SKM-1 (cell line): ENCODE results near the gene SFXN3.
A peak's percentile ranks its signal among the peaks of the same experiment; 100 is the strongest.

ENCODE experiments used
- DNase-seq: peaks from one replicate; lab custom pipeline; 2025; ENCODE audit not compliant: unreplicated experiment; lab: John Stamatoyannopoulos, UW

The SFXN3 gene

DNA sequence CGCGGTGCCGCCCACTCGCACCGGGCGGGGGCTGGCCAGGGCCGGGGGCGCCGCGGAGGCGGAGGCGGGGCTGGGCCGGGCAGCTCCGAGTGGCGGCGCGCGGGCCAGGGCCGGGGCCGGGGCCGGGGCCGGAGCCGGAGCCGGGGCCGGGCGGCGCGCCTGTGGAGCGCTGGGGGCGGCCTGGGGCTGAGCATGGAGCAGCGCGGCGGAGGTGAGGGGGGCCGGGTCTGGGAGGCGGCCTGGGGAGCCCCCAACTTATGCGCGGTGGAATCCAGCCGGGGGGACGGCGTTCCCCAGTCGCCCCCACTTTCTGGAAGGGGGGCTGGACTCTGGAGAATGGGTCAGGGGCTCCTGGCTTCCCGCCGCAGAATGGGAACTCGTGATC lies 31.3 kb upstream of the SFXN3 start, which contains the start of gene LZTS2:
TSS of gene LZTS2 (plus strand) at position 67 of the 385 bp plus-strand sequence. CDS start 2,731 bp downstream, outside the sequence.
- no peak for DNase-seq

DNA sequence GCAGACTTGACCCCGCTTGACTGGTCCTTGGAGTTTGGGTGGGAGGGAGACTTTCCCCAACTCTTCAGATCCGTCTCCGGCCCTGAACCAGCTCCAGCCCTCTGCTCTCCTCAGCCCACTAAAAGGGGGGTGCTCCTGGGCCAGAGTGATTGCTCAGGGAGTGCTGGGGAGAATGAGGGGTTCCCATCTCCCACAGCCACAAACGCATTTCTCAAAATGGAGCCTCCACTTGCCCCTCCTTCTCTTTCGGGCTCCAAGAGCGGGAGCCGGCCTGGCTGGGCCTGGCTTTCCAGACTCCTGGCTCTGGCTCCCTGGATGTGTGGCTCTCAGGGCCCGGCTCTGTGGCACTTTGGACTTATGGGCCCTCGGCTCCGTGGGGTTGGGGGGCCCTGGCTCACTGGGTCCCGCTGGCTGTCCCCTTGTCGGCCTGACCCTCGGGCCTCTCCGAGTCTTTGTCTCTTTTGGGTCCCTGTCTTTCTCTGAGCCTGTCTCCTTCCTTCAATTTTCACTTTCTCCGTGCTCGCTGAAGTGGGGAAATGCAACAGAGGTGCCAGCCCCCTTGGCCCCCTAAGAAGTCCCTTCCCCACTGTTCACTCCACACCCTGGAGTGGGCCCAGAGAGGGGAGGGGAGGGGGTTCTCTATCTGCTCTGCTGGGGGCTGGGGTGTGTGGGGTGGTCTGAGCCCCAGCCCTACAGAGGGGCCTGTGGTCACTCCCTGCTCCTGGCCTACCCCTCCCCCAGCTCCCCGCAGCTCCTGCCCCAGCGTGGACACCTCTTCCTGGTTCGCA lies 30.7 kb upstream of the SFXN3 start:
- no peak for DNase-seq

DNA sequence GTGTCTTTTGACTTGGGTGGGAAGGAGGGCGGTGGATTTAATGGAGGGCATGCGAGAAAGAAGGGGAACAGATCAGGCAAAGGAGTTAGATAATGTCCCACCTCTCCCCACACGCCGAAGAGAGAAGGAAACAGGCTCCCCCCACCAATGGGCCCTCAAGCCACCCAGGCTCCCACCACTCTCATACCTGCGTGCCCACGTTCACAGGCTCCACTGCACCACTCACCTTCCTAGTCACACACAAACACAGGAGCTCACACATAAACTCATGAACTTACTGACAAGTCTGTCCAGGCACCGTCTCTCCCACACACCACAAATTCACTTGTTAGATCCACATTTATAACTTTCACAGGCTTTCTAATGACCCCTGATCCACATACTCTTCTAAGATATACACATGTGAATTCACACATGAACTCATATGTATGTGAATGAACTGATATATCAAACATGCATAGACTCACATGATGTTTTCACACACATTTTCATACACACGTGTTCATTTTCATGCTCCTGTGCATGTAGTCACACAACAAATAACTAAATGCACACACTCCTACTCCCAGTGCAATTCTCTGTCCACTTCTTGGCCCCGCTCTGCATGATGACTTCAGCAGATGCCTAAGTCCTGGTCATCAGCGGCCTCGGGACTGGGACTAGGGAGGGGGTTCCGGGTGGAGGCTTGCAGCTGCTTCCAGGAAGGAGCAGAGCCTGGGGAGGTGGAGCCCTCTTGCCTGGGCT lies 29.9 kb upstream of the SFXN3 start:
- no peak for DNase-seq

DNA sequence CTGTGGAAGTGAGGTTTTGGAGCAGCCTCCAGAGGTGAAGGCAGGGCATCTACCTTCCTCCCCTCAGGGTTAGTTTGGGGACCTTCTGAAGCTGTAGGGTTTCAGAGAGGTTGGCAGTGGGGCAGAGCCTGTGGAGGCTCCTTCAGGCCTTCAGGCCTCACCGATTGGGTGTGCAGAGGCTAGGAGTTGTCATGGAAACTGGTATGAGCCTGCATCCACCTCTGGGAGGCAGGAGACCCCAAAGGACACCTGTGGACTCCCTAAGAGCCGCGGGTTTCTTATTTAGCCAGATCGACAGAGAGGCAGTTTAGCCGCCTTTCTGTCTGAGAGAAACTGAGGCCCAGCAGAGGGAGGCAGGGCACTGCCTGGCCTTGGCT lies 29.4 kb upstream of the SFXN3 start:
- DNase-seq = no peak

DNA sequence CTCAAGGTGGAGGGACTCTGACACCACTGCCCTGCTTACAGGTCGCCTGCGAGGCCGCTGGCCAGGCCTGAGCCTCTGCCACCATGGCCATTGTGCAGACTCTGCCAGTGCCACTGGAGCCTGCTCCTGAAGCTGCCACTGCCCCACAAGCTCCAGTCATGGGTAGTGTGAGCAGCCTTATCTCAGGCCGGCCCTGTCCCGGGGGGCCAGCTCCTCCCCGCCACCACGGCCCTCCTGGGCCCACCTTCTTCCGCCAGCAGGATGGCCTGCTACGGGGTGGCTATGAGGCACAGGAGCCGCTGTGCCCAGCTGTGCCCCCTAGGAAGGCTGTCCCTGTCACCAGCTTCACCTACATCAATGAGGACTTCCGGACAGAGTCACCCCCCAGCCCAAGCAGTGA lies 28.6 kb upstream of the SFXN3 start:
- DNase-seq = no peak

DNA sequence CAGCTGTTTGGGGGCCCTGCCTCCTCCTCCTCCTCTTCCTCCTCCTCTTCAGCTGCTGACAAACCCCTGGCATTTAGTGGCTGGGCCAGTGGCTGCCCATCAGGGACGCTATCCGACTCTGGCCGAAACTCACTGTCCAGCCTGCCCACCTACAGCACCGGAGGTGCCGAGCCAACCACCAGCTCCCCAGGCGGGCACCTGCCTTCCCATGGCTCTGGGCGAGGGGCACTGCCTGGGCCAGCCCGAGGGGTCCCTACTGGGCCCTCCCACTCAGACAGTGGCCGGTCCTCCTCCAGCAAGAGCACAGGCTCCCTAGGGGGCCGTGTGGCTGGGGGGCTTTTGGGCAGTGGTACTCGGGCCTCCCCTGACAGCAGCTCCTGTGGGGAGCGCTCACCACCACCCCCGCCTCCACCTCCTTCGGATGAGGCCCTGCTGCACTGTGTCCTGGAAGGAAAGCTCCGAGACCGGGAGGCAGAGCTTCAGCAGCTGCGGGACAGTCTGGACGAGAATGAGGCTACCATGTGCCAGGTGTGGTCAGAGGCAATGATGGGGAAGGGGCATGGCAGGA lies 27.3 kb upstream of the SFXN3 start:
- no peak for DNase-seq

DNA sequence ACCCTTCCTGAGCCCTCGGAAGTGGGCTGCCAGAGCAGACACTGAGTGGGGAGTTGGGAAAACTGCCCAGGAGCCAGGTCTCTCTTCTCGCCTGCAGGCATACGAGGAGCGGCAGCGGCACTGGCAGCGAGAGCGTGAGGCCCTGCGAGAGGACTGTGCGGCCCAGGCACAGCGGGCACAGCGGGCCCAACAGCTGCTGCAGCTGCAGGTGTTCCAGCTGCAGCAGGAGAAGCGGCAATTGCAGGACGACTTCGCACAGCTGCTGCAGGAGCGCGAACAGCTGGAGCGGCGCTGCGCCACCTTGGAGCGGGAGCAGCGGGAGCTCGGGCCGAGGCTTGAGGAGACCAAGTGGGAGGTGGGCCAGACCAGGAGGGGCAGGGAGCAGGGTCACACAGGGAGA lies 25.7 kb upstream of the SFXN3 start:
- no peak for DNase-seq

DNA sequence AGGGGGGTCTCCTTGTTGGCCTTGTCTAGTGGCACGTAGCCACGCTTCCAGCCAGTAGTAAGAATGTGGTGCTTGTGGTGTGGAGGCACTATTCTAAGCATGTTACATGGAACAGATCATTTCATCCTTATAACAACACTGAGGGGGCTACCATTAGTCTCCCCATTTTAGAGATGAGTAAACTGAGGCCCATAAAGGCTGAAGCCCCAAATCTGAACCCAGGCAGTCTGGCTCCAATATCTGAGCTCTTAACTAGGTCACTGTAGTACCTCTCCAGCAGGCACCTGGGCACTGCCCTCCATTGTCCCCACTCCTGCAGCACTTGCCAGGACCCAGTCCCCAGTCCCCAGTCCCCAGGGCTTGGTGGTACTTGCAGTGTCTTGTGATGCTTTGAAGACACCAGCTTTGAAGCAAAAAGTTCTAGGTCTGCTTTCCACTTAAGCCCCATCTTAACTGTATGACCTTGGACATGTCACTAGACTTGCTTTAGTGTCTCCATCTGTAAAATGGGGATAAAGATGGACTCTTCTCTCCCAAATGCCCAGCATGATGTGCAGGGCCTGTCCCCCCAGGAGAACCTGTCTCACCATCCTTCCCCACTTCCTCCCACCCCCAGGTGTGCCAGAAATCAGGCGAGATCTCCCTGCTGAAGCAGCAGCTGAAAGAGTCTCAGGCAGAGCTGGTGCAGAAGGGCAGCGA lies 25.0 kb upstream of the SFXN3 start:
- no peak for DNase-seq

DNA sequence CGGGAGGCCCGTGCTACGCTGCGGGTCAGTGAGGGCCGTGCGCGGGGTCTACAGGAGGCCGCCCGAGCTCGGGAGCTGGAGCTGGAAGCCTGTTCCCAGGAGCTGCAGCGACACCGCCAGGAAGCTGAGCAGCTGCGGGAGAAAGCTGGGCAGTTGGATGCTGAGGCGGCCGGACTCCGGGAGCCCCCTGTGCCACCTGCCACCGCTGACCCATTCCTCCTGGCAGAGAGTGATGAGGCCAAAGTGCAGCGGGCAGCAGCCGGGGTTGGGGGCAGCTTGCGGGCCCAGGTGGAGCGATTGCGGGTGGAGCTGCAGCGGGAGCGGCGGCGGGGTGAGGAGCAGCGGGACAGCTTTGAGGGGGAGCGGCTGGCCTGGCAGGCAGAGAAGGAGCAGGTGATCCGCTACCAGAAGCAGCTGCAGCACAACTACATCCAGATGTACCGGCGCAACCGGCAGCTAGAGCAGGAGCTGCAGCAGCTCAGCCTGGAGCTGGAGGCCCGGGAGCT lies 24.4 kb upstream of the SFXN3 start:
- no peak for DNase-seq

DNA sequence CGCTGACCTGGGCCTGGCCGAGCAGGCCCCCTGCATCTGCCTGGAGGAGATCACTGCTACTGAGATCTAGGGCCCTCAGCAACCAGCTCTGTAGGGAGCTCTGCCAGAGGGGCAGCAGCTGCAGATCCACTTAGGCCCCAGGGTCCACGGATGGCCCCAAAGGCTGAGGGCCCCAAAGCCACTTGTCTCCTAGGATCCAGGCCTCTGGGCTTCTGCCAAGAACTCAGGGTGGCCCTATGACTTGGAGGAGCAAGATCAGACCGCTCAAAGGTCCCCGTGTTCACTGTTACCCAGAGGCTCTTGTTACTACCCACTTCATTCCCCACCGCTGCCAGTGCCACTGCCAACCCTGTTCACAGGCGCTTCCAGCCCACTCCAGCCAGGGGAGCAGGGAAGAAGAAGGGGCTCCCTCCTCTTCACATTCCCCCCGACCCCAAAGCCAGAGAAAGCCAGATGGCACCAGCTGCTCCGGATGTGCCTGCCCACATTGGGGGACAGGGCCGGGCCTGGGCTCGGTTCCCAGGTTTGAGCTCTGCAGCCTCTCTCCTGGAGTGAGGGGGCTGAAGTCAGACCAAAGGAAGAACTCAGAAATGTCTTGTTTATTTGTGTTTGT lies 23.8 kb upstream of the SFXN3 start:
- no peak for DNase-seq

DNA sequence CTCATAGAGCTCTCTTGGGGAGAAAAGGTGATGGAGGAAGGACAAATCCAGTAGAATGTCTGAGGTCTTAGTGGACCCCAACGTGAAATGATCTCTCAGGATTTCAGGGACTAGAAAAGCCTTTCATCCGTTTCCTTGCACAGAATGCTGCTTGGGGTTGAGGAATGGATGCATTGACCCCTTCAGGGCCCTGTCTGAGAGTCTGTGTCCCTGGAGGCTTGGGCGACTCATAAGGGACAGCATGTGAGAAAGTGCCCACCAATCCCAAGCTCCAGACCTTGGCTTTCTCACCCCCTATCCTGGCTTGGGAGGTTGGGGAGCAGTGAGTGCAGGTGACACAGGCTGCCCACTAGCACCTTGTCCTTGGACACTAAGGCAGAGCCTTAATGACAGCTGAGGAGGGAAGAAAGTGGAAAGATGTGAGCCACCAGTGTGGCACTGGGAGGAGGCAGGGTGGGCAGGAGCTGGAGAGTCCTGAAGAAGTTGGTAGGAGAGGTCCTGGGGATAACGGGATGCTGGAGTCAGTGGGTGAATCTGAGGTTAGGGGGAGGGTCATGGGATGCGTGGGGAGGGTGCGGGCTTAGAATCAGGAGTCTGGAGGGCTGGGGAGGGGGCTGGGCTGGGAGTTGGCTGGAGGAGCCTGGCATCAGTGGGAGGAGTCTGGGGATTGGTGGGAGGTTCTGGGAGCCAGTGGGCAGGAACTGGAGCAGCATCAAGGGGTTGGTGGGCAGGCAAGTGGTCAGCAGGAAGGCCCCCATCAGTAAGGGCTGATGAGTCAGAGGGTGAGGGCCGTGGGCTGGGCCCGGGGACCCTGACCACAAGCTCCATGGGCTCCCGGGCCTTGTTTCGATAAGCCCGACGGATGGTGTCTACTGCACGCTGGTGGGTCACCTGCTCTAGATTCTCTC lies 22.9 kb upstream of the SFXN3 start:
- DNase-seq = no peak

DNA sequence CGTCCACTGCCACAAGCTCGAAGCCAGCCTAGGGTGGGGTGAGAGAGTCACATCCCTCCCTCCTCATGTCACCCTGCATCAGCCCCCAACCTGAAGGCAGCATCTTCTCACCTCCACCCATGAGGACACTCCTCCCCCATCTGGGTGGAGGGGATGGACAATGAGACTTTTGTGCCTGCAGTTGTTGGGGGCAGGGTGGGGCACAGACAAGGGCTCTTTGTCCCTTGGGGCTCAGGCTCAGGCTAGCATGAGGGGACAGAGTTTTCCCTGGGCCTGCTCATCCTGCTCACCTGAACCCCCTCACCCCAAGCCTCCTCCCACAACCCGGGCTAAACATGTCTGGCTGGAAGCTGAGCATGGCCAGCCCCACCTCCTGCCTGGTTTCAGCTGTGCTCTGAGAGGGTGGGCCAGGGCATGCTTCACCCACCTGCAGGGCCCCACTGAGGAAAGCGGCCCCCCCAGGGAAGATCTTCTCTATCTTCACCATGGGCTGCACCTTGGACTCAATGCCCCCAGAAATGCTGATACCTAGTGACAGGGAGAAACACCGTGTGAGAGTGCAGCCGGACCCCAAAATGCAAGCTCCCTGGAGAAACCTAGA lies 22.1 kb upstream of the SFXN3 start:
- no peak for DNase-seq

DNA sequence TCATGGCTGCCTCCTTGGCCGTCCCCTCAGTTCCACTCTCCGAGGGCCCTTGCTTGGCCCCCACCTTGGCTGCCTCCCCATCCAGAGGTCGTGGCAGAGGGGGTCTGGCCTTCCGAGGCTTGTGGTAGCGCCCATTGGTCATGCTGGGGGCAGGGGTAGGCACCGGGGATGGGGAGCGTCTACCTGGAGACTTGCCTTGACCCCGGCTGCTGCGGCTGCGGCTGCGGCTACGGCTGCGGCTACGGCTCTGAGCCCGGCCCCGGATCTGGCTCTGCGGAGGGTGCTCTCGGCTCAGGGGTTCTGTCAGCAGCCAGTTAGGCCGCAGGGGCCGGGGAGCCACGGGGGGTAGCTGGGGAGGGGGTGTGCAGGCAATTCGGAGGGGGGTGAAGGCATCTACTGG lies 20.7 kb upstream of the SFXN3 start:
- no peak for DNase-seq

DNA sequence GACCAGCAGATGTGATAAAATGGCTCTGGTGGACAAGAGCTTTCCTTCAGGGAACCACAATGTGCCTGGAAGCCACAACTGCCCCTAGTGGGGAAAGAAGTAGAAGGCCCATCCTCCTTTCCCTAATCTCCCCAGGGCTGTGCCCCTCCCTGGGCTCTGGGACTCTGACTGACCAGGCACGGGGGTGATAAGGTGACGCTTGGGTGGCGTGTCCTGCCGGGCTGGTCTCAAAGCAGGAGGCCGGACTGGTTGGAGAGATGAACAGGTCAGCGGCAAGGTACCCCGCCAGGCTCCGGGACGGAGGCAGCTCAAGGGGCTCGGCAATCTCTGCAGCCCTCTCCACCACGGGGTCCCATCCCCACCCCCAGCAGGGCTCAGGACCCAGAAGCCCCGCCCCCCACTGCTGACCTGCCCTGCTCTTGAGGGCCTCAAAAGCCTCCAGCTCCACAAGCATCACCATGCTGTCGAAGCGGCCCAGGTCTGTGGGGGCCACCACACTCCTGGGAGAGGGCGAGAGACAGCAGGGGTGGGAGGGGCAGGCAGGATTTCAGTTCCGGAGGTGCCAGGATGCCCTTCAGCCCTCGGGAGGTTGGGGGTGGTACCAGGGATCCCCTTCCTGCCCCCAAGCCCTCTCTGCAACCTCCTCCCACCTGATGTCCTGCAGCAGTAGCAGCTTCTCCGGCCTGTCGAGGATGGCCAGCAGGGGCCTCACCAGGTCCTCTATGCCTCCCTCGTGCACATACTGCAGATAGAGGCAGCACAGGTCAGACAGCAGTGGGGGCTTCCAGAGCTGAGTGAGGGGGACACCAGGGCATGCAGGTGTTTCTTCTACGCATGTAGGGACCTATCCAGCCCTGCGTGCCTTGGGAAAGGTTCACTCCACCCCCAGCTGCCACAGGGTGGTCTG lies 19.3 kb upstream of the SFXN3 start:
- DNase-seq = peak; percentile 8

DNA sequence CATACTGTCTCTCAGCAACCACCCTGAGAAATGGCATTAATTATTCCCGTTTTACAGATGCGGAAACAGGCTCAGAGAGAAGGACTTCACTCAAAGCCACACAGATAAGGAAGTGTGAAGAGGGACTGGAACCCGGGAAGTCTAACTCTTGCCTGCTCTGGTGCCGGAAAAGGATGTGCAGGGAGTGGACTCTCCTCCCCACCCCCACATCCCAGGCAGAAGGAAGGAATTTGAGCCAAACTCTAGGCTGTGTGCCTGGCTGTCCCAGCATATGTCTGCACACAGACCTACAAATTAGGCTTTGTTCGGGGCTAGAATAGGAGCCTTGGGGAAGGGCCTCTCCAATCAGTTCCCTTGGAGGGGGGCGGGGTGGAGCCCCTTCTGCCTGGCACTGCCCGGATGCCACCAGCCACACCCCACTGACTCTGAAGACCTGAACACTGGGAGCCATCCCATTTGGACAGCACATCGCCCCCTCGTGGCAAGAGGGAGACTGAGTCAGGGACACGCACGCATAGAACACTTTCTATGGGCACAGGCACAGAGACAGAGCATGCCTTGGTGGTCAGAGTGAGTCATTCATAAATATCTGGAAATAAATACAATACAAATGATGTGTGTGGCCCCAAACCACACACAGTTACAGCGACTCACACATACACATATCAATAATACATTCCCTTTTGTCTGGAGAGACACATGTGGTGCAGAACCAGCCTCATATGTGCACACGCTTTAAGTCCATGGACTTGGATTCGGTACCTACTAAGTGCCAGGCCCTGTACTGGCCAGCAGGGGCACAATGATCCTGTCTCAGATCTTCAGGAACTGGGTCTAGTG lies 18.3 kb upstream of the SFXN3 start:
- DNase-seq = peak; percentile 76

DNA sequence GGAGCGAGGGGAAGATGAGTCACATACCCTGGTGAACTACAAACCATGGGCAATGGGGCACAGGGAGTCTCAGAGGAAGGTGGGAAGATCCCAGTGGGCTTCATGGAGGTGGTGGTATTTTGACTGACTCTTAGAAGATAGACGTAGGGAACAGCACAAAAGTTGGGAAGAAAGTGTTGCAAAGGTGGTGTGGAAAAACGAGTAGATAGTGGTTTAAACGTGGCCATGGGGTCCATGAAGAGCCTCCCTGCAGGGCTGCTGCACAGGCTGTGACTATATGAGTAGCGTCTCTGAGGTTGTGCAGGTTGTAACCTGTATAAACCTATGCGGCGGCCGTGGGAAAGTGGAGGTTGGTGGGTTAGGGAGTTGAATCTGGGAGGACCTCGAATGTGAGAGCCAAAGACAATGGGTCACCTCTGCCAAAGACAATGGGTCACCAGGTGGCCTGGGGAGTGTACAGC lies 17.6 kb upstream of the SFXN3 start:
- DNase-seq = no peak

DNA sequence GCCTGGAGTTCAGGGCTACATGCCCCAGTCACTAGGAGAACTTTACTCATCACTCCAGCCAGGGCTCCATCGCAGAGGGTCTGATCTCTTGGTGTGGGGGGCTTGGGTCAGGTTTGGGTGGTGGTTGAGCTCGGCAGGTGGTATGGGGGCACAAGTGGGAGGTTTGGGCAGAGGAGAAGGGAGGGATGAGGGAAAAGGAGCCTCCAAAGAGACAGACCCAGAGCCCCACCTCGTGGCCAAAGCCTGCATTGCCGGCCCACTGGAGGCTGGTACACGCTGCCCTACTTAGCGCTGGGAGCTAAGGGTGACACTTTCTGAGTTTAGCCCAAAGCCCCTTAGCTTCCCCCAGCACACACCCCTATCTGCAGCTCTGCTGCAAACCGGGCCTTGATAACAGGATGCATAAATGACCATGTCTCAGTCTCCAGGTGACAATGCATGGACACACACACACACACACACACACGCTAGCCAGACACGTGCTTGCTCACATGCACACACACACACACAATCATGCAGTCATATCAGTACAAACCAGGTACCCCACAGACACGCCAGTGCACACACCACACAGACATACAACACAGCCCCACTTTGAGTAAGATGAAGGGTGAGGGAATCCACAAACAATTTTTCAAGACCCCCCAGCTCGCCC lies 16.7 kb upstream of the SFXN3 start:
- DNase-seq = peak; percentile 14
